GM19324 (cell line): ENCODE measurements around the gene SFMBT1.

ENCODE experiments used
- ATAC-seq: cut with Tn5 transposase; IDR thresholded peaks from one replicate; pipeline ENCODE4 v1.9.1; 2021; ENCODE audit warnings: mild to moderate bottlenecking, moderate library complexity; ENCODE audit not compliant: unreplicated experiment, low FRiP score

SFMBT1 gene

DNA sequence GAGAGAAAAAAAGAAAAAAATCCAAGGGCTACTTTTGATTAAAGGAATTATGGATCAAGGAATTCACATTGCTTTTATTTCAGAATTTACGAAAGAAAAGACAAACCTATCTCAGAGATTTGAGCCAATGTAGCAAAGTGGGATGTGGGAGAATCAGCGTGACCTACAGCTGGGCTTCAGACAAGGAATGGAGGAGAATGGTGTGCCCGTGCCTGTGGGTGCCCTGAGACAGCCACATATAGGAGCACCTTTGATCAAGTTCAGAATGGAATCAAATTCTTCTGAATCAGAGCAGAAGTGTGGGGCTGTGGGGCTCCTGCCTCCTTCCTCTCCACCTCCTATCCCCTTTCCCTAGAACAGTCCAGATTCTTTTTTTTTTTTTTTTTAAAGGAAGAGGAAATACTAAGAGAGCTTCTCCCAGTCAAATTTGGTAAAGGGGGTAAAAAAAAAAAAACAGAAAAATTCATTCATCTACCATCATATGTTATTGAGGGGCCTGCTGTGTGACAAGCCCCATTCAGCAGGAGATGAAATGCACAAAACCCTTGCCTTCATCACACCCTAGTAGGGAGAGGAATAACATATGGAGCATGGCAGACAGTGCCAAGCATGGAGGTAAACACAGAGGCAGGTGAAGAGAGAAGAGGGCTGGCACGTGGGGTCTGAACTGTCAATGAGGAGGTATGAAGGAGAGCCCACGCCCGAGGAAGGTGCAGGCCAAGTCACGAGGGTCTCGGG, 186.0 kb downstream of the SFMBT1 start:
- no peak for ATAC-seq

DNA sequence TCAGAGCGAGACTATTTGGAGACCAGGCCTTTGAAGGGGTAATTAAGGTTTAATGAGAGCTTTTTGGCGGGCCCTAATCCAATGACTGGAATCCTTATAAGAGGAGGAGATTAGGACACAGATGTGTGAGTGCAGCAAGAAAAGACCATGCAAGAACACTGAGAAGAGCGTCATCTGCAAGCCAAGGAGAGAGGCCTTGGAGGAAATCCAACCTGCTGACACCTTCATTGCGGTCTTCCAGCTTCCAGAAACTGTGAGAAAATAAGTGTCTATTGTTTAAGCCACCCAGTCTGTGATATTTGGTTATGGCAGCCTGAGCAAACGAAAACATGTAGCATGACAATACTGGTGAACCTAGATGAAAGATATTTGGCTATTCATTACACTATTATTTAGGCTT, 188.0 kb downstream of the SFMBT1 start:
- ATAC-seq = no peak

DNA sequence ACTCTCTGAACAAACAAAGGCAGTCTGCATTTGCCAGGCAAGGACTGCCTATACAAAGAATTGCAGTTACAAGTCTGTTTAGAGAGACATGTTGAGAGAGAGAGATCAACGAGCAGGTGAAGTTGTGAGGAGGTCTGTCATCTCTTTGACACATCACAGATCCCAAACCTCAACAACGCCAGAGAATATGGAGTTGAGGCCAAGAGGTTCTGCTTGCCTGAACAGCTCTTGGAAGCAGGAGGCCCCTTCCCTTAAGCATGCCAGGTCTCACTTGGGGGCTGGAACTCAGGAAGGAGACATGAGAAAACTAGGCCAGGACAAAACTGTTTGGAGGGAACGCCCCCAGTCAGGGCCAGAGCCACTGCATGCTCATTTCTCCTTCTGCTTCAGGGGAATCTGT, 188.7 kb downstream of the SFMBT1 start:
- ATAC-seq = no peak

GRCh38 chr3:52856666-52857065, 189.2 kb downstream of the SFMBT1 start:
- ATAC-seq = no peak

DNA sequence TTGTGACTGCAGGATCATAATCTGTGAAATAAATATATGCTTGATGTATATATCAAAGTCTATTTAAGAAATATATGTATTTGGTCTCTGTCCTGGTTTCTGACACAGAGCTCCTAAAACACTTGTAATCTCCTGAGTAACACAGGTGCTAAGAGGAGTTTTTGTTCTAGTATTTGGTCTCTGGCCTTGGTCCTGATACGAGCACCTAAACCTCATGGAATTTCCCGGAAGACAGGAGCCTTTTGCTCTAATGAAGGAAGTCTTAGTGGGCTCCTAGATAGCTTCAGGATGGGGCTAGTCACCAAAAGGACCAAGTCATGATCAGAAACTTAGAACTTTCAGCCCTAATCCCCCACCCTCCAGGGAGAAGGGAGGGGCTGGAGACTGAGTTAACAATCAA, 191.9 kb downstream of the SFMBT1 start:
- no peak for ATAC-seq
